ENCODE measurements around the gene CCDC187. TPM values are rescaled to one million over a fixed set of nuclear protein-coding genes. Genes with fewer than 3 reads are reported as not detected.
"Not testable (repeated sequence)": the region's sequence is repeated elsewhere in the genome, so short reads cannot be mapped to it uniquely, and the experiment has no call there.

CCDC187 gene
- polyA plus RNA-seq (ENCODE audit: insufficient read length in 4 of 4), result 1 to 10 TPM; 1.8 to 3.3 (median 2.2) TPM

DNA sequence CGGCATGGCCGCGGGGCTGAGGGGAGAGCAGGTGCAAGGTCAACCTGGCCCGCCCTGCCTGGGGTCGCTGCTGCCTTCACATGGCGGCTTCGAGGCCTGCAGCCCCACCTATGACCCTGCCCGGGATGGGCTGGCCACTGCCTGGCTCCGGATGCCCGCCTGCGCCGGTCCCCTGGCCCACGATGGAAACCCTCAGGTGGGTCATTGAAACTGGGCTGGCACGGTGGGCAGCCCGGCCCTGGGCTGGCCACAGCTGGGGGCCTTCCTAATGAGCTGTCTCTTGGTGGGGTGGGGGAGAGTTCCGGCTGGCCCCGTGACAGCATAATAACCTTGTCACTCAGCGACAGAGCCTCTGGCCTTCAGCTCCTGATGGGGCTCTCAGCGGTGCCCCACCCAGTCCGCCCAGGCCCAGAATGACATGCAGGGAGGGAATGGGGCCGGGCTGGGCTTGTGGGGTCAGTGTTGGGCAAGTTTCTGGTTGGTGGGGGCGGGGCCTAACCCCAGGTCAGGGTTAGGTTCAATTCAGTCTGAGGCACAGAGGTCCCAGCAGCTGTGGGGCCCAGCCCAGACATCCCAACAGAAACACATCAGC, at the start of gene CCDC187:
CCDC187 (minus strand) TSS at position 270 of the 592 bp plus-strand sequence; CDS start at position 6, 264 bp downstream.
- no peak for DNase-seq (ENCODE audit: low read depth in 4 of 4, low spot score in 3 of 4)

DNA sequence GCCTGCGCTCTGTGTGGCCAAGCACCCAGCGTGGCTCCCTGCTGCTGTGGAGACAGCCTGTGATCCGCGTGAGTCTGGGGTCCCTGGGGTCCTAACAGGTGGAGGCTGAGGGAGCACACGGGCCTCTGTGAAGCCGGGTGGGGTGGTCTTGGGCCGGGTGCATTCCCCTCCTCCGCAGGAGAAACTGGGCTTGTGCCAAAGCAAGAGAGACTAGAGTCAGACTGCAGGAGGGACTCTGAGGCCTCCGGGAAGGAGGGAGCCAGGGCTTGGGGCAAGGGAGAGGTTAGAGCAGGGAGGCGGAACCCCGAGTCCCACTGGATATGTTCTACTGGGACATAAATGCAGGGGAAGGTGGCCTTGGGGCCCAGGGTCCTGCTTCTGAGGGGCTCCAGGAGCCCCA, 49.2 kb upstream of the CCDC187 start:
- no peak for DNase-seq (ENCODE audit: low read depth in 4 of 4, low spot score in 3 of 4)

DNA sequence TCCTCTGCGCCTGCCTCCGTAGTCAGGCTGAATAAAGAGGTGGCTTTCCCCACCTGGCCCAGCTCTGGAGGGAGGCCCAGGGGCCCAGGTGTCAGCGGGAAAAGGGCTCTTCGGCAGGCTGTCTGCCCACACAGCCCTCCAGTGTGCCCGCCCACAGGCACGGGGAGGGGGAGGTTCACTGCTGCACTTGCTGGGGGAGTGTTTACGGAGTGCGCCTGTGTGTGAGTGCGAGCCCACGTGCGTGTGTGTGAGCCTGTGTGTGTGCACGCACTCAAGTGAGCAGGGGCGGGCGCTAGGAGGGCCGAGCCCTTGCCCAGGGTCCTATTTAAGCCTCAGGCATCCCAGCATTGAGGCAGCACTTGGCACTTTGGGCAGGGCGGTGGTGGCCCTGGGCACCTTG, 48.8 kb upstream of the CCDC187 start:
- DNase-seq (ENCODE audit: low read depth in 4 of 4, low spot score in 3 of 4), result no peak

- not testable (repeated sequence) for DNase-seq (ENCODE audit: low read depth in 4 of 4, low spot score in 3 of 4)
Observed at GRCh38 chr9:136351868-136352267, 48.0 kb upstream of the CCDC187 start.

DNA sequence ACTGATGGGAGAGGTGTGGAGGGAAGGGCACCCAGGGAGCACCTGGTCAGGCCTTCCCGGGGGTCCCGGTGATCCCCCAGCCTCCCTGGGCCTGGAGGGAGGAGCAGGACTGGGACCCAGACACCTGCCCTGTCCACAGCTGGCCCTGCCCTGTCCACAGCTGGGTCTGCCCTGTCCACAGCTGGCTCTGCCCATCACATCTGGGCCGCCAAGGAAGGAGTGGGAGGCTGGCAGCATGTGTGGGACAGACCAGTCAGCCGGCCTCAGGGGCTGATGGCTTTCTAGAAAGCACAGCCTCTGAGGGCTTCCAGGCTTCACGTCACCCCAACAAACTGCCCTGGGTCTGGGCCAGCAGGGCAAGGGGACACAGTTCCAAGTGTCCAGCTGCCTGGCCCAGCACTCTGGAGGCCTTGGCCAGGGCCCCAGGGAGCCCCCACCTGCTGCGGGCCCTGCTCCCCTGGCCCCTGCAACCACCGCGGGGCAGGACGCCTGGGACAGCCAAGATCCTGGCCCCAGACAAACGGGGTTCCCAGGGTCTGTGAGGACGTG, 47.4 kb upstream of the CCDC187 start:
- DNase-seq (ENCODE audit: low read depth in 4 of 4, low spot score in 3 of 4), result no peak

DNA sequence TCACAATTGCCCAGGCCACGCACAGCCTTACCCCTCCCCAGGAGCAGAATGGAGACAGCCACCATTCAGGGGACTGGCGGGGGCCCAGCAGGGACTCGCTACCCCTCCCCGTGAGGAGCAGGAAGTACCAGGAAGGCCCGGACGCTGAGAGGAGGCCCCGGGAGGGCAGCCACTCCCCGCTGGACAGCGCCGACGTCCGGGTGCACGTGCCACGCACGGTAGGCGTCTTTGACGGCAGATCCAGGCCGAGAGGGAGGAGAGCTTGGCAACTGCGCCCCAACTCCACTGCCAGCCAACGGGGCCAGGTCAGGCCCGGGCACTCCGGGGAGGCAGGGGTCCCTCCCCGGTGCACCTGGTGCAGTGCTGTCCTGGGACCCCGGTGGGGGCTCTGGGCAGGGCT, 45.7 kb upstream of the CCDC187 start:
- no peak for DNase-seq (ENCODE audit: low read depth in 4 of 4, low spot score in 3 of 4)

- DNase-seq (ENCODE audit: low read depth in 4 of 4, low spot score in 3 of 4), result no peak
Observed at GRCh38 chr9:136348691-136349090, 44.8 kb upstream of the CCDC187 start.

DNA sequence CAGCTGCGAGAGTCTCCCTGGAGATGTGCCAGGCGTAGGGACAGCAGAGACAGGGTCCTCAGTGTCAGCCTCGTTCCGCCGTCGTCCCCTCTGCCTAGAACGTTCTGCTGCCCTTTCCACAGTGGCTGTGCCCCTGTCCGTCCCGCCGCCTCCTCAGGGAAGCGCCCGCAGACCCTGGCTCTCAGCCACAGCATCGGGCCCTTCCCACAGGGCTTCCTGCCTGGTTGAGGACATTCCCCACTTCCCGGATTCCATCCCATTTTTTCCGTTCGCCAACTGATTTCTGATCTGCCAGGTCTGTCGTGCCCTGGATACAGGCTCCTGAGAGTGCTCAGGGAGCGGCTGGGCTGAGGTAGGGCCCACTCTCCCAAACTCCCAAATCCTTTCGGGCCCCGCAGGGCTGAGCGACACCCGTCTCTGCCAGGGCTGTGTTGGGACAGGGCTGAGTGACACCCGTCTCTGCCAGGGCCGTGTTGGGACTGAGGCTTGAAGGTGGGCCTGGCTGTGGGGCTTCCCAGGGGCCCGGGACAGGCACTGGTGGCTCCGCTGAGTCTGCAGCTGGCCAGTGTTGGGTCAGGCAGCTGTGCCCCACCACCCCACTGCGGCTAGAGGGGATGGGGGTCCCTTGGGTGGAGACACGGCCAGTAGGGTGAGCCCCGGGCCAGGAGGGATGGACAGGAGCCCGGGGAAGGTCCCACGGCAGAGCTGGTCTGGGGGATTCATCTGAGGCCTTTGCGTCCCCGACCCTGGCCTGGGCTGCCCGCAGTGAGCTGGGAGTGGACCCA, 43.8 kb upstream of the CCDC187 start:
- DNase-seq (ENCODE audit: low read depth in 4 of 4, low spot score in 3 of 4), result no peak

DNA sequence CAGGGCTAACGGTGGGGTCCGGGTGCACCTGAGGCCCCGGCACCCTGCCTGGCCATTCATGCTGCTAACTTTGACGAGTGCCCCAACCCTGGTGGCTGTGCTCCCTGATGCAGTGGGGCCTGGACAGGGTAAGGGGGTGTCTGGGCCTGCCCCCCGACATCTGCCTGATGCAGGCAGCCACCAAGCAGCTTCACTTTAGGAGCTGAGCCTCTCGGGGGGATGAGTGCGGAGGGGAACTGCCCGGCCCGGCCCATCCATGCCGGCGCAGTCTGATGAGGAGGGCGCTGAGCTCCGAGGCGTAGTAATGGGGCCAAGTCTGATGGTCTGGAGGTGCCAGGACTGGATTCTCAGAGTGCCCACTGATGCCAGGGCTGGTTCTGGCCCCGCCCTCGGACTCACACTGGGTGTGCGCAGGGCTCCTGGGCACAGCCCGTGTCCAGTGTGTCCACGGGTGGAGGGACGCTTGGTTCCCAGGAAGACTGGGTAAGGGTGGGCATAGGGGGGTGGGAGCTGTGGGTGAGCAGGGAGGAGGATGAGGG, 43.1 kb upstream of the CCDC187 start:
- no peak for DNase-seq (ENCODE audit: low read depth in 4 of 4, low spot score in 3 of 4)

DNA sequence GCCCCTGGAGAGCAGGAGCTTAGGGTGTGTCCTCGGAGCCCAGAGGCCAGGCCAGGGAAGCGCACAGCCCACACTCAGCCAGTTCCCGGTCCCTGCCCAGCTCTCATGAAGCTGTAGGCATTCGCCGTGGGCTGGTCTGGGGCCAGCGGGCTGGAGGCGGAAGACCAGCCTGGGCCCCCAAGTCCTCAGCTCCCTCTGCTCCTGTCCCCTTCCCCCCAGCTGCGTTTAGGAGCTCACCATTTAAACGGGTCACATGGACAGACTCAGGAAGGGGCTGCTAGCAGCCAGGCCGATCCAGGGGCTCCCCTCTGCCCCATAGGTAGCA, 42.2 kb upstream of the CCDC187 start:
- DNase-seq (ENCODE audit: low read depth in 4 of 4, low spot score in 3 of 4), result no peak

- DNase-seq (ENCODE audit: low read depth in 4 of 4, low spot score in 3 of 4), result no peak
Observed at GRCh38 chr9:136345281-136346156, 41.6 kb upstream of the CCDC187 start.

- DNase-seq (ENCODE audit: low read depth in 4 of 4, low spot score in 3 of 4), result no peak
Observed at GRCh38 chr9:136344544-136345280, 40.8 kb upstream of the CCDC187 start.

GRCh38 chr9:136343884-136344269, 40.0 kb upstream of the CCDC187 start:
- no peak for DNase-seq (ENCODE audit: low read depth in 4 of 4, low spot score in 3 of 4)

- no peak for DNase-seq (ENCODE audit: low read depth in 4 of 4, low spot score in 3 of 4)
Observed at GRCh38 chr9:136343121-136343883, 39.4 kb upstream of the CCDC187 start.

GRCh38 chr9:136342181-136343120, 38.6 kb upstream of the CCDC187 start:
- DNase-seq (ENCODE audit: low read depth in 4 of 4, low spot score in 3 of 4), result peak in 1 of 4 donors; percentile 68

GRCh38 chr9:136341769-136342168, 37.9 kb upstream of the CCDC187 start:
- DNase-seq (ENCODE audit: low read depth in 4 of 4, low spot score in 3 of 4), result no peak

- no peak for DNase-seq (ENCODE audit: low read depth in 4 of 4, low spot score in 3 of 4)
Observed at GRCh38 chr9:136341042-136341655, 37.3 kb upstream of the CCDC187 start.

All from right renal pelvis (tissue), 4 donors.